SU-DHL-6 (cell line): ENCODE results near the gene IGF1.

Experiments used
- H2AFZ ChIP-seq: fragments of 200-600 bp; sonication (generic); 2 replicates; pipeline ENCODE4 v1.6.1; 2014; ENCODE audit warnings: low read depth, mild to moderate bottlenecking, moderate library complexity, mixed read lengths, antibody characterized with exemption, low read length; ENCODE audit not compliant: severe bottlenecking
- H3F3A ChIP-seq: fragments of 200-600 bp; shearing (Covaris generic); 2 replicates; pipeline ENCODE4 v1.6.0; 2016; ENCODE audit warnings: antibody characterized with exemption, mild to moderate bottlenecking; ENCODE audit not compliant: insufficient read depth
- H3K27ac ChIP-seq: fragments of 200-600 bp; sonication (generic); 2 replicates; pipeline ENCODE4 v1.5.1; 2016; ENCODE audit warnings: low read depth, mild to moderate bottlenecking, low read length, moderate library complexity, mixed read lengths
- H3K27me3 ChIP-seq: fragments of 200-600 bp; sonication (generic), shearing (Covaris generic); 2 replicates; pipeline ENCODE4 v1.6.0; 2014; ENCODE audit warnings: mild to moderate bottlenecking, low read length
- H3K36me3 ChIP-seq: fragments of 200-600 bp; sonication (generic); 2 replicates; pipeline ENCODE4 v1.6.1; 2014; ENCODE audit warnings: mild to moderate bottlenecking, low read length, mixed read lengths
- H3K4me2 ChIP-seq: fragments of 300-600, 200-600 bp; shearing (Covaris generic), sonication (generic); 2 replicates; pipeline ENCODE4 v1.6.0; 2014; ENCODE audit warnings: low read length, low read depth, mild to moderate bottlenecking; ENCODE audit not compliant: poor library complexity, severe bottlenecking
- H3K4me3 ChIP-seq: fragments of 200-600 bp; sonication (generic); 2 replicates; pipeline ENCODE4 v1.5.1; 2014; ENCODE audit warnings: antibody characterized with exemption, low read length, mild to moderate bottlenecking, mixed read lengths; ENCODE audit not compliant: insufficient read depth, poor library complexity, severe bottlenecking
- H3K79me2 ChIP-seq: fragments of 200-600 bp; sonication (generic); 2 replicates; pipeline ENCODE4 v1.6.1; 2014; ENCODE audit warnings: mild to moderate bottlenecking, low read length, moderate library complexity; ENCODE audit not compliant: insufficient read depth
- H3K9ac ChIP-seq: fragments of 200-600 bp; sonication (generic); 2 replicates; pipeline ENCODE4 v1.7.0; 2014; ENCODE audit warnings: mild to moderate bottlenecking, low read length
- H3K9me2 ChIP-seq: fragments of 200-600 bp; sonication (generic); replicated peaks from 2 replicates; pipeline ENCODE4 v1.6.1; 2014; ENCODE audit warnings: low read length; ENCODE audit not compliant: insufficient read depth
- H3K9me3 ChIP-seq: fragments of 200-600 bp; sonication (generic); 2 replicates; pipeline ENCODE4 v1.6.1; 2014; ENCODE audit warnings: low read length, mixed read lengths; ENCODE audit not compliant: insufficient read depth
- H4K20me1 ChIP-seq: fragments of 200-600 bp; sonication (generic); 2 replicates; pipeline ENCODE4 v1.6.1; 2014; ENCODE audit warnings: low read depth, mild to moderate bottlenecking, antibody characterized with exemption, low read length, moderate library complexity, mixed read lengths
- EZH2phosphoT487 ChIP-seq: fragments of 200-600 bp; sonication (generic), shearing (Covaris generic); conservative IDR thresholded peaks from 2 replicates; pipeline ENCODE4 v1.6.1; 2018; ENCODE audit warnings: mild to moderate bottlenecking, antibody characterized with exemption, low read length, moderate library complexity, mixed read lengths
- TF ChIP-seq, protein P1 (sequence below): fragments of 200-600 bp; sonication (generic); IDR thresholded peaks from one replicate; pipeline ENCODE4 v1.5.1; 2017; ENCODE audit warnings: antibody characterized with exemption, mild to moderate bottlenecking, low read length, moderate library complexity; ENCODE audit not compliant: insufficient read depth, poor library complexity, severe bottlenecking

Gene IGF1

DNA sequence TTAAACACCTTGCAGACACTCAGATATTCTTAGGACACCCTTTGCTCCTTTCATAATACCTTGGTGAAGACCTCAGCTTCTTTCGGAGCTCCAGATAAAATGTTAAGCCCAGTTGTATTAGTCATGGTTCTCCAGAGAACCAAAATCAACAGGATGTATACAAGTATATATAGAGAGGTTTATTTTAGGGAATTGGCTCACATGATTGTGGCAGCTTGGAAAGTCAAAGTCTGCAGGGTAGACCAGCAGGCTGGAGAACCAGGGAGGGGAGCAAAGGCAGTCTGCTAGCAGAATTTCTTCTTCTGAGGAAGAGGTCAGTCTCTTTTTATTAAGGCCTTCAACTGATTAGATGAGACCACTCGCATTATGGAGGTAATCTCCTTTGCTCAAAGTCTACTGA lies 6.9 kb upstream of the IGF1 start:
- no peak overlapping the region for H3K27ac ChIP-seq
- no peaks in the 10 kb centered on the region for H3F3A ChIP-seq
- H4K20me1 ChIP-seq = no peaks in the 10 kb centered on the region
- H3K4me2 ChIP-seq = no peak overlapping the region
- no peaks in the 10 kb centered on the region for H3K27me3 ChIP-seq
- TF ChIP-seq, protein P1, sequence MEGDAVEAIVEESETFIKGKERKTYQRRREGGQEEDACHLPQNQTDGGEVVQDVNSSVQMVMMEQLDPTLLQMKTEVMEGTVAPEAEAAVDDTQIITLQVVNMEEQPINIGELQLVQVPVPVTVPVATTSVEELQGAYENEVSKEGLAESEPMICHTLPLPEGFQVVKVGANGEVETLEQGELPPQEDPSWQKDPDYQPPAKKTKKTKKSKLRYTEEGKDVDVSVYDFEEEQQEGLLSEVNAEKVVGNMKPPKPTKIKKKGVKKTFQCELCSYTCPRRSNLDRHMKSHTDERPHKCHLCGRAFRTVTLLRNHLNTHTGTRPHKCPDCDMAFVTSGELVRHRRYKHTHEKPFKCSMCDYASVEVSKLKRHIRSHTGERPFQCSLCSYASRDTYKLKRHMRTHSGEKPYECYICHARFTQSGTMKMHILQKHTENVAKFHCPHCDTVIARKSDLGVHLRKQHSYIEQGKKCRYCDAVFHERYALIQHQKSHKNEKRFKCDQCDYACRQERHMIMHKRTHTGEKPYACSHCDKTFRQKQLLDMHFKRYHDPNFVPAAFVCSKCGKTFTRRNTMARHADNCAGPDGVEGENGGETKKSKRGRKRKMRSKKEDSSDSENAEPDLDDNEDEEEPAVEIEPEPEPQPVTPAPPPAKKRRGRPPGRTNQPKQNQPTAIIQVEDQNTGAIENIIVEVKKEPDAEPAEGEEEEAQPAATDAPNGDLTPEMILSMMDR = no peak
- no peak for TF ChIP-seq EZH2phosphoT487
- H3K9me3 ChIP-seq = no peaks in the 10 kb centered on the region
- no peaks in the 10 kb centered on the region for H3K79me2 ChIP-seq
- H3K9ac ChIP-seq = no peak overlapping the region
- H3K4me3 ChIP-seq = no peak overlapping the region
- H3K36me3 ChIP-seq = no peaks in the 10 kb centered on the region
- H2AFZ ChIP-seq = no peak overlapping the region
- H3K9me2 ChIP-seq = no peaks in the 10 kb centered on the region

DNA sequence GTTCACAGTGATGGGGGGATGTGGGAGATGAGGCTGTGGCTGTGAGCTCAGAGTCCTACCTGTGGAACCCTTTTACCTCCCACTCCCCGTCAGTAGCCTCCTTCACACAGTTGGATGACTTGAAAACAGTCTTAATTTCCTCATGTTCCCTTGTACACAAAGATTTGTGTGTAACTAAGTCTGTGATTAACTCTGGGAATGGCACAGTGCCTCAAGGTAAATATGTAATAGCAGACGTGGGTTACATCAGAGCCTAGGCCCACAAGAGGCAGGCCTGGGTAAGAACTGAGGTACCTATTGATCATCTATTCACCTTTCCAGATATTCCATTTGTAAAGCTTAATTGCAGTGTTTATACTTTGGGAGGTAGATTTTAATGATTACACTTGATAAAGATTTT lies 5.8 kb upstream of the IGF1 start:
- Histone ChIP-seq H3K4me3 (no peak overlapping the region), H4K20me1 (no peaks in the 10 kb centered on the region), H3K4me2 (no peak overlapping the region), H3K27ac (no peak overlapping the region), H2AFZ (no peak overlapping the region), H3F3A (no peaks in the 10 kb centered on the region), H3K9ac (no peak overlapping the region), H3K9me2 (no peaks in the 10 kb centered on the region), H3K79me2 (no peaks in the 10 kb centered on the region), H3K27me3 (no peaks in the 10 kb centered on the region), H3K9me3 (no peaks in the 10 kb centered on the region), H3K36me3 (no peaks in the 10 kb centered on the region)
- TF ChIP-seq, protein P1 = no peak
- no peak for TF ChIP-seq EZH2phosphoT487

DNA sequence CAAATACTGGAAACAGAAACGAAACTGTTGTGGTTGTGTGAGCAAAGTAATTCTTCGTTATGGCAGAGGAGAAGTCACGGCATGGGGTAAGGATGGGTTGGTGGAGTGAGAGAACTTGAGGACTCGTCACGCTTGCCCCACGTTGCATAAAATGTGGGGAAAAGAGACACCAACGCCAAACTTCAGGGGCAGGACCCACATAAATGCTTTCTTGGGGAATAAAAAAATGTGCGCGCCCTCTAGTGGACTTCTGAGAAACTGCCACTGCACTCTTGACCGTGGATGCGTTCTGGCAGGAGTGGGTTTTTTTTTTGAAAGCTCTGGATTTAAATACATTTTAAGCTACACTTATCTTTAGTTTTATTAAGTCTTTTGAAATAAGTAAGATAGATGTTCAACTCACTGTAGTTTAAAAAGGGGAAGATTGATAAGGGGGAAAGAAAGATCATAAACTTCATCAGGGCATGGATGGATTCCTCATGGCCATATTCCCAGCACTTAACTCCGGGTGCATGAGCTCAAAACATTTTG lies 4.1 kb upstream of the IGF1 start:
- no peak overlapping the region for H2AFZ ChIP-seq
- TF ChIP-seq, protein P1 = peak; percentile 92
- no peak for TF ChIP-seq EZH2phosphoT487
- no peak overlapping the region for H3K27ac ChIP-seq
- no peaks in the 10 kb centered on the region for H3K9me3 ChIP-seq
- H3K9me2 ChIP-seq = no peaks in the 10 kb centered on the region
- H3K9ac ChIP-seq = no peak overlapping the region
- H3K4me3 ChIP-seq = no peak overlapping the region
- H3F3A ChIP-seq = no peaks in the 10 kb centered on the region
- no peak overlapping the region for H3K4me2 ChIP-seq
- no peaks in the 10 kb centered on the region for H3K36me3 ChIP-seq
- no peaks in the 10 kb centered on the region for H4K20me1 ChIP-seq
- H3K79me2 ChIP-seq = no peaks in the 10 kb centered on the region
- H3K27me3 ChIP-seq = no peaks in the 10 kb centered on the region
